ENCODE data around the gene FBLN2.

Gene FBLN2

GRCh38 chr3:13525827-13526625 lies 22.9 kb upstream of the FBLN2 start:
- peak overlapping the region; percentile 90 for H2AFZ ChIP-seq (ENCODE audit: low read length)
- H3K14ac ChIP-seq (ENCODE audit: low read length) = peak overlapping the region; percentile 39
- peak overlapping the region; percentile 64 for H2BK12ac ChIP-seq (ENCODE audit: low read length)
- peaks cover 10 to 17% of the 10 kb centered on the region in 2 donors for H3K4me1 ChIP-seq (ENCODE audit: control insufficient read depth in 2 of 2, insufficient read depth in 1 of 2, low read depth in 1 of 2, low read length in 2 of 2)
- peak overlapping the region; percentile 91 for H3K18ac ChIP-seq (ENCODE audit: low read length)
- no peaks in the 10 kb centered on the region for H3K27me3 ChIP-seq (ENCODE audit: control insufficient read depth in 3 of 3, insufficient read depth in 3 of 3, low read depth in 1 of 3, low read length in 3 of 3)
- no CpG with 5 or more reads among the region's 20 CpGs for WGBS, 2 donors (ENCODE audit: extremely low coverage in 2 of 2, insufficient read length in 2 of 2, insufficient replicate concordance in 1 of 2)
- no peak overlapping the region for H3K9ac ChIP-seq (ENCODE audit: low read depth, low read length, poor library complexity)
- H4K91ac ChIP-seq (ENCODE audit: low read depth, low read length, poor library complexity) = no peak overlapping the region
- peak overlapping the region; percentile 93 for H2AK5ac ChIP-seq (ENCODE audit: low read depth, low read length)
- no peak overlapping the region for H3K4me2 ChIP-seq (ENCODE audit: insufficient read depth, low read length, poor library complexity, severe bottlenecking)
- H2BK15ac ChIP-seq (ENCODE audit: low read length) = peak overlapping the region; percentile 41
- no peaks in the 10 kb centered on the region for H3K36me3 ChIP-seq (replicated peaks in 1 of 2; ENCODE audit: control insufficient read depth in 2 of 2, insufficient read depth in 2 of 2, low read length in 2 of 2)
- peak overlapping the region; percentile 9 for H3K27ac ChIP-seq (replicated peaks; ENCODE audit: low read length)
- no peak overlapping the region for H3K4ac ChIP-seq (ENCODE audit: low read length)
- DNase-seq (ENCODE audit: low spot score) = peak; percentile 26
- no peaks in the 10 kb centered on the region for H3K79me1 ChIP-seq (ENCODE audit: low read depth, low read length)
- no peak overlapping the region for H2BK120ac ChIP-seq (ENCODE audit: low read depth, low read length)
- no peak overlapping the region for H2BK5ac ChIP-seq (ENCODE audit: low read length)
- no peak overlapping the region for H4K8ac ChIP-seq (ENCODE audit: low read depth, low read length)
- peak overlapping the region; percentile 8 for H3K23ac ChIP-seq (ENCODE audit: low read depth, low read length, poor library complexity)
- peaks cover 0 to 6% of the 10 kb centered on the region in 2 donors for H3K9me3 ChIP-seq (replicated peaks in 1 of 2; ENCODE audit: control insufficient read depth in 2 of 2, insufficient read depth in 1 of 2, low read depth in 1 of 2, low read length in 2 of 2)
- no peak overlapping the region for H3K4me3 ChIP-seq (ENCODE audit: low read length in 2 of 2)

- Histone ChIP-seq H3K4me3 (ENCODE audit: low read length in 2 of 2) (no peak overlapping the region), H3K14ac (ENCODE audit: low read length) (peak overlapping the region; percentile 39), H2BK120ac (ENCODE audit: low read depth, low read length) (no peak overlapping the region), H3K27me3 (ENCODE audit: control insufficient read depth in 3 of 3, insufficient read depth in 3 of 3, low read depth in 1 of 3, low read length in 3 of 3) (no peaks in the 10 kb centered on the region), H4K8ac (ENCODE audit: low read depth, low read length) (no peak overlapping the region), H2BK12ac (ENCODE audit: low read length) (peak overlapping the region; percentile 82), H3K23ac (ENCODE audit: low read depth, low read length, poor library complexity) (peak overlapping the region; percentile 8), H3K4me2 (ENCODE audit: insufficient read depth, low read length, poor library complexity, severe bottlenecking) (no peak overlapping the region), H2BK15ac (ENCODE audit: low read length) (peak overlapping the region; percentile 41), H3K9me3 (replicated peaks in 1 of 2; ENCODE audit: control insufficient read depth in 2 of 2, insufficient read depth in 1 of 2, low read depth in 1 of 2, low read length in 2 of 2) (peaks cover 0 to 6% of the 10 kb centered on the region in 2 donors), H2AK5ac (ENCODE audit: low read depth, low read length) (peak overlapping the region; percentile 93), H3K9ac (ENCODE audit: low read depth, low read length, poor library complexity) (no peak overlapping the region), H2AFZ (ENCODE audit: low read length) (peak overlapping the region; percentile 90), H3K36me3 (replicated peaks in 1 of 2; ENCODE audit: control insufficient read depth in 2 of 2, insufficient read depth in 2 of 2, low read length in 2 of 2) (no peaks in the 10 kb centered on the region), H3K18ac (ENCODE audit: low read length) (peak overlapping the region; percentile 91), H2BK5ac (ENCODE audit: low read length) (no peak overlapping the region), H3K79me1 (ENCODE audit: low read depth, low read length) (no peaks in the 10 kb centered on the region), H4K91ac (ENCODE audit: low read depth, low read length, poor library complexity) (no peak overlapping the region), H3K4me1 (ENCODE audit: control insufficient read depth in 2 of 2, insufficient read depth in 1 of 2, low read depth in 1 of 2, low read length in 2 of 2) (peaks cover 10 to 17% of the 10 kb centered on the region in 2 donors), H3K27ac (replicated peaks; ENCODE audit: low read length) (no peak overlapping the region), H3K4ac (ENCODE audit: low read length) (no peak overlapping the region)
- no peak for DNase-seq (ENCODE audit: low spot score)
- no CpG with 5 or more reads among the region's 5 CpGs for WGBS, 2 donors (ENCODE audit: extremely low coverage in 2 of 2, insufficient read length in 2 of 2, insufficient replicate concordance in 1 of 2)
These were observed 22.3 kb upstream of the FBLN2 start for GRCh38 chr3:13526626-13526949.

DNA sequence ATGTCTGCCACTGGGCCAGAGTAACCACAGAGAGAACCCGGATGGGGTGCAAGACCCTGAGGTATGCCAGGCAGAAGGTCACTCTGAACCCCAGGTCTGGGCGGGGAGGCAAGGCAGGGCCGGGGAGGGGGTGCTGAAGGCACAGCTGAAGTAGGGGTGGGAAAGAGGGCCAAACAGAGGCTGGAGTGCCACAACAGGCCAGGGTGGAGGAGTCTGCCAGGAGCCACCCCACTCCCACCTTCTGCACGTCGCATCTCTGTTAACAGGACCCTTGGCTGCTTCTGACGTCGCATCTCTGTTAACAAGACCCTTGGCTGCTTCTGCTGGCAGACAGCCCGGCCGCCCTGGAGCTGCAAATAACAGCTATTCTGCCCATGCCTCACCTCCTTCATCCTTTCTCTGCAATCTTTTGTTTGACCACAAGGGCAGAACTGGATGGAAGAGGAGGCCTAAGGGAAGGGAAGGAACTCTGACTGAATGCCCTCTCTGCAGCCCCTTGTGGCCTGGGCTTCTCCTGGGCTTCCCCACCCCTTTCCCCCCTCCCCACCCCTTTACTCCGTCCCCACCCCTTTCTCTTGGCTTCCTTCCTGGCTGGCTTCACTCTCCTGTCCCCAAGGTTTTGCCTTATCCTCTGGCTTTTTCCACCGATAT lies 20.6 kb upstream of the FBLN2 start:
- no peak overlapping the region for H4K8ac ChIP-seq (ENCODE audit: low read depth, low read length)
- no peak overlapping the region for H3K23ac ChIP-seq (ENCODE audit: low read depth, low read length, poor library complexity)
- H2BK15ac ChIP-seq (ENCODE audit: low read length) = no peak overlapping the region
- no peak overlapping the region for H3K27ac ChIP-seq (replicated peaks; ENCODE audit: low read length)
- H3K9ac ChIP-seq (ENCODE audit: low read depth, low read length, poor library complexity) = peak overlapping the region; percentile 9
- no peak overlapping the region for H3K4ac ChIP-seq (ENCODE audit: low read length)
- H3K4me3 ChIP-seq (ENCODE audit: low read length in 2 of 2) = no peak overlapping the region
- no CpG with 5 or more reads among the region's 11 CpGs for WGBS, 2 donors (ENCODE audit: extremely low coverage in 2 of 2, insufficient read length in 2 of 2, insufficient replicate concordance in 1 of 2)
- H3K4me2 ChIP-seq (ENCODE audit: insufficient read depth, low read length, poor library complexity, severe bottlenecking) = no peak overlapping the region
- no peak overlapping the region for H3K14ac ChIP-seq (ENCODE audit: low read length)
- DNase-seq (ENCODE audit: low spot score) = peak; percentile 46
- H3K36me3 ChIP-seq (replicated peaks in 1 of 2; ENCODE audit: control insufficient read depth in 2 of 2, insufficient read depth in 2 of 2, low read length in 2 of 2) = no peaks in the 10 kb centered on the region
- peaks cover 0 to 2% of the 10 kb centered on the region in 2 donors for H3K9me3 ChIP-seq (replicated peaks in 1 of 2; ENCODE audit: control insufficient read depth in 2 of 2, insufficient read depth in 1 of 2, low read depth in 1 of 2, low read length in 2 of 2)
- H2BK5ac ChIP-seq (ENCODE audit: low read length) = peak overlapping the region; percentile 79
- no peak overlapping the region for H2BK12ac ChIP-seq (ENCODE audit: low read length)
- peak overlapping the region; percentile 71 for H2AK5ac ChIP-seq (ENCODE audit: low read depth, low read length)
- H4K91ac ChIP-seq (ENCODE audit: low read depth, low read length, poor library complexity) = no peak overlapping the region
- H3K27me3 ChIP-seq (ENCODE audit: control insufficient read depth in 3 of 3, insufficient read depth in 3 of 3, low read depth in 1 of 3, low read length in 3 of 3) = no peaks in the 10 kb centered on the region
- H3K4me1 ChIP-seq (ENCODE audit: control insufficient read depth in 2 of 2, insufficient read depth in 1 of 2, low read depth in 1 of 2, low read length in 2 of 2) = peaks cover 10 to 17% of the 10 kb centered on the region in 2 donors
- H2AFZ ChIP-seq (ENCODE audit: low read length) = peak overlapping the region; percentile 46
- H2BK120ac ChIP-seq (ENCODE audit: low read depth, low read length) = no peak overlapping the region
- no peaks in the 10 kb centered on the region for H3K79me1 ChIP-seq (ENCODE audit: low read depth, low read length)
- H3K18ac ChIP-seq (ENCODE audit: low read length) = peak overlapping the region; percentile 84

Data from neuronal stem cell (in vitro differentiated cells).